ENCODE results near the gene DBT.

- TF ChIP-seq CTCF (IDR thresholded peaks at IDR 0.05 in 2 of 3, conservative IDR thresholded peaks at IDR 0.05 in 1 of 3; ENCODE audit: borderline replicate concordance in 1 of 3, insufficient read depth in 1 of 3, low read depth in 2 of 3, low read length in 2 of 3) (no peak), POLR2A (IDR thresholded peaks at IDR 0.05; ENCODE audit: borderline replicate concordance, extremely low read depth, insufficient read depth, insufficient read length) (no peak), FOSL1 (IDR thresholded peaks at IDR 0.05; ENCODE audit: low read depth) (no peak), EZH2phosphoT487 (IDR thresholded peaks at IDR 0.05; ENCODE audit: borderline replicate concordance) (no peak), EZH2 (IDR thresholded peaks at IDR 0.05) (no peak), ELF1 (IDR thresholded peaks at IDR 0.05; ENCODE audit: borderline replicate concordance, low read depth) (no peak), RAD21 (IDR thresholded peaks at IDR 0.05; ENCODE audit: low read depth) (no peak), POLR2AphosphoS5 (IDR thresholded peaks at IDR 0.05; ENCODE audit: low read depth, low read length) (no peak), MAX (IDR thresholded peaks at IDR 0.05) (no peak), REST (IDR thresholded peaks at IDR 0.05; ENCODE audit: low read depth) (no peak), ZFX (IDR thresholded peaks at IDR 0.05) (no peak)
These were observed 104.5 kb downstream of the DBT start for GRCh38 chr1:100145116-100145515.

All from HCT116 (cell line).